Ovary (tissue), 9 donors: Measurements from ENCODE around the gene CXCR2. TPM values are rescaled to one million over a fixed set of nuclear protein-coding genes. Genes with fewer than 3 reads are reported as not detected.
"Not testable (repeated sequence)": the region's sequence is repeated elsewhere in the genome, so short reads cannot be mapped to it uniquely, and the experiment has no call there.

ENCODE experiments used
- DNase-seq, 5 donors: peaks; one replicate each; pipeline ENCODE4 v3.0.0-alpha.2; 2019 to 2020
- H3K27ac ChIP-seq, 2 donors: fragments of 200-600 bp; one replicate each; pipeline versions ENCODE4 v1.5.1 to v1.8.0; 2019 to 2022
- H3K27me3 ChIP-seq: fragments of 200-600 bp; one replicate; pipeline ENCODE4 v1.8.0; 2022
- H3K36me3 ChIP-seq: fragments of 200-600 bp; sonication (generic); one replicate; pipeline ENCODE4 v1.5.1; 2019
- H3K4me1 ChIP-seq: one replicate; pipeline ENCODE4 v1.8.1; 2013; ENCODE audit warnings: mild to moderate bottlenecking, moderate library complexity; ENCODE audit not compliant: insufficient read depth
- H3K4me3 ChIP-seq: fragments of 200-600 bp; sonication (generic); one replicate; pipeline ENCODE4 v1.5.1; 2017
- H3K9me3 ChIP-seq, 2 donors: fragments of 200-600 bp in 1 of 2; sonication (generic) in 1 of 2; one replicate each; pipeline versions ENCODE4 v1.5.1 to v1.8.1; 2013 to 2019; ENCODE audit warnings: mild to moderate bottlenecking in 1 of 2, moderate library complexity in 1 of 2
- CTCF ChIP-seq, 3 donors: fragments of 450-650 bp in 2 of 3; fragments of 200-600 bp in 1 of 3; IDR thresholded peaks; one replicate each; pipeline versions ENCODE4 v1.5.1 to v1.8.0; 2016 to 2022; ENCODE audit warnings: antibody characterized with exemption in 3 of 3, mild to moderate bottlenecking in 1 of 3
- EP300 ChIP-seq: sonication (generic); formaldehyde crosslinking; IDR thresholded peaks from one replicate; pipeline ENCODE4 v1.6.1; 2017; ENCODE audit warnings: antibody characterized with exemption
- POLR2A ChIP-seq: fragments of 450-650 bp; IDR thresholded peaks from one replicate; pipeline ENCODE4 v1.6.1; 2017; ENCODE audit warnings: antibody characterized with exemption, mild to moderate bottlenecking, moderate library complexity
- WGBS, 3 donors: extraction: QIAGEN DNeasy Blood & Tissue Kit in 1 of 3; methylation state at CpG; one replicate each; pipeline versions ENCODE4 v1.1.5 to v1.1.7; 2013 to 2017; 5-methylcytosine and 5-hydroxymethylcytosine counted together
- intact Hi-C, 4 donors: fragments of 100-400 bp; cut with DNase I; formaldehyde crosslinking; loops; one replicate each; pipeline versions ENCODE4 v1.11.0 to v1.15.1; 2022 to 2023
- polyA plus RNA-seq, 2 donors: library from polyadenylated mRNA; stranded (reverse); fragments of 200-250 nt in 1 of 2; fragments of 350-450 nt in 1 of 2; fragmentation: Illumina TruSeq in 1 of 2; extraction: RNeasy Lipid Tissue Mini Kit (QIAGEN cat#74804) in 1 of 2; gene quantifications; one replicate each; pipeline ENCODE4 v1.2.3, GENCODE V29; 2013 to 2014
- total RNA-seq, 7 donors: library from RNA; depleted of rRNA in 2 of 7; stranded (reverse); fragments of >200 nt in 2 of 7; fragmentation: NEBNext Ultra II Directional in 3 of 7; extraction: Animal tissue kit (Norgen Biotek cat#: 25700) in 3 of 7; gene quantifications; one replicate each; pipeline versions ENCODE4 v1.1.0 to v1.2.4, GENCODE V29; 2016 to 2023
- donor health status: DM: no; HTN: no; CAD: no; lungs with moderate emphysema.
- donor health status: DM: no; HTN: no; CAD: no.
- donor health status: Bipolar disorder and iron deficiency.
- donor health status: DM: yes; HTN: yes; CAD: no.
- donor health status: DM: no; HTN: no; CAD: no.
- donor health status: DM: yes; HTN: yes; CAD: no.

CXCR2 gene
- total and polyA plus RNA-seq, 9 donors = 0.08 to 3.0 (median 0.33) TPM; not detected in 2

DNA sequence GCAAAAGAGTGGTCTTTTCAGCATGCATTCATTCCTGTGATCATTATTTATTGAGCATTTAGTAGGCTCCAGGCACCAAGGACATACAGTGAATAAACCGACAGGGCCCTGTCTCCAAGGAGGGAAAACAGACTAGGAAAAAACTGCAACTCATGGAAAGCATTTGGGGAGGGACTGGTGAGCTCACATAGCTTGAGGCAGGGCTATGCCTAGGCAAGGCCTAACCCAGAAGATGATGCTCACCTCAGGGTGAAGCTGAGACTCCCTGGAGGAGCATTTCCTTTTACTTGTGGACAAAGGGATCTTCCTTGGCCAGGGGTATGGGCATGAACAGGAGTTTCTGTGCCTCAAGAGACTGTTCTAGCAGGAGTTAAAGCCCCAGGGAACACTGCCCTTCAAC is 37.0 kb downstream of the CXCR2 start:
- H3K27ac ChIP-seq = no peak overlapping the region
- no peaks in the 10 kb centered on the region for H3K4me1 ChIP-seq
- H3K27me3 ChIP-seq = no peaks in the 10 kb centered on the region
- no peak for DNase-seq
- no peak overlapping the region for H3K4me3 ChIP-seq
- H3K36me3 ChIP-seq = no peaks in the 10 kb centered on the region
- H3K9me3 ChIP-seq = no peaks in the 10 kb centered on the region
- no peak for TF ChIP-seq CTCF (IDR thresholded peaks at IDR 0.05)
- intact Hi-C loops = no loop called here
- 65 to 81% (median 79%) methylated on average over 1 of the region's 1 CpG for WGBS, 3 donors

GRCh38 chr2:218166791-218167190 is 41.0 kb downstream of the CXCR2 start, which contains the start of gene CXCR1:
CXCR1 (minus strand) TSS chr2:218166962; CDS start chr2:218165211, 1,751 bp downstream.
- Histone ChIP-seq H3K36me3 (no peaks in the 10 kb centered on the region), H3K27me3 (no peaks in the 10 kb centered on the region), H3K9me3 (no peaks in the 10 kb centered on the region), H3K27ac (no peak within 1 kb of the TSS), H3K4me1 (no peaks in the 10 kb centered on the region), H3K4me3 (no peak within 1 kb of the TSS)
- intact Hi-C loops = no loop called here
- 77 to 84% (median 78%) methylated on average over 3 of the region's 3 CpGs for WGBS, 3 donors
- TF ChIP-seq CTCF (IDR thresholded peaks at IDR 0.05) (no peak), EP300 (no peak)
- DNase-seq = no peak

GRCh38 chr2:218168016-218168415 is 42.2 kb downstream of the CXCR2 start:
- Histone ChIP-seq H3K27me3 (no peaks in the 10 kb centered on the region), H3K36me3 (no peaks in the 10 kb centered on the region), H3K27ac (no peak overlapping the region), H3K4me1 (no peaks in the 10 kb centered on the region), H3K4me3 (no peak overlapping the region), H3K9me3 (no peaks in the 10 kb centered on the region)
- intact Hi-C loops = no loop called here
- TF ChIP-seq EP300 = no peak
- no peak for DNase-seq
- WGBS, 3 donors = 54 to 67% (median 65%) methylated on average over 1 of the region's 1 CpG

DNA sequence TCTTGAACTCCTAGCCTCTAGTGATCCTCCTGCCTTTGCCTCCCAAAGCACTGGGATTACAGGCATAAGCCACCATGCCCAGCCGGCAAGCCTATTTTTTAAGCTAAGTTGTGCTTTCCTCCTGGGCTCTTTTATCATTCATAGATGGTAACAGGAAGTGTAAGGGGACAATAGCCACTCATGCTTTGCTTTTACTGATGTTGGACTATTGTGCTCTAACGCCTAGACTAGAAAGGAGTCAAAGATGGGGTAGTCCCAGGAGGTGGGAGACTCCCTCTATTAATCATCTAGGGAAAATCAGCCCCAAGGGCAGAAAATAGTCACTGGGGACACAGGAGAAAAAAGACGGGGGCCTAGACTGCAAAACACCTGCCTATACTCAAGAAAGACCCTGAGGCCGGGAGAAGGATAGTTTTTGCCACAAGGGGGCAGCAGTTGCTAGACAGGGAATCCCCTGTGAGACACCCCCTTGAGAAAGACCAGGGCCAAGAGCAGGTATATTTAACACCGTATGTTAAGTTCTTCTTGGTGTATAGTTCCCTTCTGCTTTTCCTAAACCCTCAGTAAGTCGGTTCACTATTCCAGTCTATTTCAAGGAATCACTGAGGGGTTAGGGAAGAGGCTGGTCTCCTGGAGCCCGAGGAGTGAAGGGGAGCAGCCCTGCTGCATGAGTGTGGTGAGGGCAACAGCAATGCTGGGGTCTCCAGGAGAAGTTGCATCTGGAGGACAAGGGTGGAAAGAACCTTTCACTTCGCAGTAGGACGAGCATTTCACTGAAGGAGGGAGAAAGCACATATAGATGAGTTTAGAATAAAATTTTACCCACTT is 43.0 kb downstream of the CXCR2 start:
- DNase-seq = peak; percentile 18 to 53 (median 36)
- H3K27me3 ChIP-seq = no peaks in the 10 kb centered on the region
- intact Hi-C loops = no loop called here
- H3K4me3 ChIP-seq = no peak overlapping the region
- no peaks in the 10 kb centered on the region for H3K4me1 ChIP-seq
- no peak for TF ChIP-seq EP300
- peak in 1 of 3 donors; percentile 6 for TF ChIP-seq CTCF (IDR thresholded peaks at IDR 0.05)
- no peak overlapping the region for H3K27ac ChIP-seq
- no peaks in the 10 kb centered on the region for H3K36me3 ChIP-seq
- H3K9me3 ChIP-seq = no peaks in the 10 kb centered on the region
- 59 to 63% (median 61%) methylated on average over 9 of the region's 9 CpGs for WGBS, 3 donors

DNA sequence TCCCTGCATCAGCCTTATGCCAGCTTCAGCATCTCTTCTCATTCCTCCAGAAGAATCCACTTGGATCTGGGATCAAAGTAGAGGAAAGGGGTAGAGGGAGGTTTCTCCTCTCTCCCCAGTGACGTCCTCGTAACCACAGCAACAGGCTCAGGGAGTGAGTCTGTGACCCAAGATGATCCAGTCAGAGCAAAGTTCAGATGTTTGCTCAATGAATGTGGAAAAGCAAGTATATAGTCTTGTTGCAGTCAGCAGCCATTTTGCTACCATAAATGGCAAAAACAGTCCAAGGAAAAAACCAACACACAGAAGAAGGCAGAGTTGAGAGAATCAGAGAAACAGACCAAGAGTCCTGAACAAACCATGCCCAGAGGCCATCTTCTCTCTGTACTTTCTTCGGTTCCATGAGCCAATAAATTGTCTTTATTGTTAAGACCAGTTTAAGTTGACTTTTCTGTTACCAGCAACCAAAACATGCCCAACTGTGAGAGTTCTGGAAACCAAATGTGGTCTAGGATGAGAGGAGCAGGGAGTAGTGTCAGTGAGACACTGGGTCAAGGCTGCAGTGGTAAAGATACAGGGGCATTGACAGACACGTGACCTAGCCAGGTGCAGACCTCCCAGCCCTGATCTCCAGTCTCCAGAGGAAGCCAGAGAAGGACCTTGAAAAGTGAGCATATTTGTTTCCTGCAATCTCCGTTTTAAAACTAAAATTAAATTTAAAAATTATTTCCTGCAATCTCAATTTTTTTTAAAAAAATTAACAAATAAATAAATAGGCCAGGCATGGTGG is 44.1 kb downstream of the CXCR2 start:
- Histone ChIP-seq H3K27me3 (no peaks in the 10 kb centered on the region), H3K27ac (no peak overlapping the region), H3K4me3 (no peak overlapping the region), H3K4me1 (no peaks in the 10 kb centered on the region), H3K9me3 (no peaks in the 10 kb centered on the region), H3K36me3 (no peaks in the 10 kb centered on the region)
- TF ChIP-seq CTCF (IDR thresholded peaks at IDR 0.05) (no peak), EP300 (no peak), POLR2A (no peak)
- DNase-seq = no peak
- intact Hi-C loops = no loop called here
- WGBS, 3 donors = 31 to 54% (median 33%) methylated on average over 5 of the region's 5 CpGs

DNA sequence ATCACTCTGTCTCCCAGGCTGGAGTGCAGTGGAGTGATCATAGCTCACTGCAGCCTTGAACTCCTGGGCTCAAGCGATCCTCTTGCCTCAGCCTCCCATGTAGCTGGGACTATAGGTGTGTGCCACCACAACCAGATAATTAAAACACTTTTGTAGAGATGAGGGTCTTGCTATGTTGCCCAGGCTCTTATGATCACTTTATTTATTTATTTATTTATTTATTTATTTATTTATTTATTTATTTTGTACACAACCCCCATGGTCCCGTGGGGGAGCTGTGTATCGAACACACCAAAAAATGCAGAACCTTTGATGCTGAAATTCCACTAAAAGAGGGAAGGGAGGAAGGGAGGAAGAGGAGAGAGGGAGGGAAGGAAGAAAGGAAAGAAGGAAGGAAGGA is 45.9 kb downstream of the CXCR2 start:
- intact Hi-C loops, H3K4me3 ChIP-seq, H3K4me1 ChIP-seq, H3K27ac ChIP-seq, H3K27me3 ChIP-seq, H3K9me3 ChIP-seq, H3K36me3 ChIP-seq, DNase-seq: not testable (repeated sequence)
- 79 to 82% (median 81%) methylated on average over 3 of the region's 3 CpGs for WGBS, 3 donors
